NT2/D1 (cell line): ENCODE results near the gene CCL24.
"Not testable (repeated sequence)": the region's sequence is repeated elsewhere in the genome, so short reads cannot be mapped to it uniquely, and the experiment has no call there.

Experiments
- SUZ12 ChIP-seq: IDR thresholded peaks from 2 replicates; pipeline ENCODE4 v1.6.1; 2011; ENCODE audit not compliant: insufficient read length, insufficient read depth; ENCODE audit errors: extremely low read depth
- YY1 ChIP-seq: IDR thresholded peaks from 2 replicates; pipeline ENCODE4 v1.6.1; 2011; ENCODE audit not compliant: insufficient read length, insufficient read depth
- ZNF274 ChIP-seq: IDR thresholded peaks from 2 replicates; pipeline ENCODE4 v1.6.1; 2011; ENCODE audit warnings: mild to moderate bottlenecking, low read depth, low read length

DNA sequence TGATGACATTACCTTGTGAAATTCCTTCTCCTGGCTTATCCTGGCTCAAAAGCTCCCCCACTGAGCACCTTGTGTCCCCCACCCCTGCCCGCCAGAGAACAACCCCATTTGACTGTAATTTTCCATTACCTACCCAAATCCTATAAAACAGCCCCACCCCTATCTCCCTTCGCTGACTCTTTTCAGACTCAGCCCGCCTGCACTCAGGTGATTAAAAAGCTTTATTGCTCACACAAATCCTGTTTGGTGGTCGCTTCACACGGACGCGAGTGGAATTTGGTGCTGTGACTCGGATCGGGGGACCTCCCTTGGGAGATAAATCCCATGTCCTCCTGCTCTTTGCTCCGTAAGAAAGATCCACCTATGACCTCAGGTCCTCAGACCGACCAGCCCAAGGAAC lies 34.6 kb downstream of the CCL24 start:
- not testable (repeated sequence) for TF ChIP-seq YY1, SUZ12, ZNF274
